ENCODE results near the gene TMED1.

The TMED1 gene

GRCh38 chr19:10784257-10784656, 51.8 kb downstream of the TMED1 start:
- H3K27ac ChIP-seq = no peak overlapping the region
- TF ChIP-seq ZFX (IDR thresholded peaks at IDR 0.05; ENCODE audit: borderline replicate concordance) = no peak
- TF ChIP-seq, protein P1, sequence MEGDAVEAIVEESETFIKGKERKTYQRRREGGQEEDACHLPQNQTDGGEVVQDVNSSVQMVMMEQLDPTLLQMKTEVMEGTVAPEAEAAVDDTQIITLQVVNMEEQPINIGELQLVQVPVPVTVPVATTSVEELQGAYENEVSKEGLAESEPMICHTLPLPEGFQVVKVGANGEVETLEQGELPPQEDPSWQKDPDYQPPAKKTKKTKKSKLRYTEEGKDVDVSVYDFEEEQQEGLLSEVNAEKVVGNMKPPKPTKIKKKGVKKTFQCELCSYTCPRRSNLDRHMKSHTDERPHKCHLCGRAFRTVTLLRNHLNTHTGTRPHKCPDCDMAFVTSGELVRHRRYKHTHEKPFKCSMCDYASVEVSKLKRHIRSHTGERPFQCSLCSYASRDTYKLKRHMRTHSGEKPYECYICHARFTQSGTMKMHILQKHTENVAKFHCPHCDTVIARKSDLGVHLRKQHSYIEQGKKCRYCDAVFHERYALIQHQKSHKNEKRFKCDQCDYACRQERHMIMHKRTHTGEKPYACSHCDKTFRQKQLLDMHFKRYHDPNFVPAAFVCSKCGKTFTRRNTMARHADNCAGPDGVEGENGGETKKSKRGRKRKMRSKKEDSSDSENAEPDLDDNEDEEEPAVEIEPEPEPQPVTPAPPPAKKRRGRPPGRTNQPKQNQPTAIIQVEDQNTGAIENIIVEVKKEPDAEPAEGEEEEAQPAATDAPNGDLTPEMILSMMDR (IDR thresholded peaks at IDR 0.05) = no peak

- TF ChIP-seq ZFX (IDR thresholded peaks at IDR 0.05; ENCODE audit: borderline replicate concordance) = no peak
- TF ChIP-seq, protein P1 (IDR thresholded peaks at IDR 0.05) = no peak
- no peak overlapping the region for H3K27ac ChIP-seq
These were observed 53.2 kb downstream of the TMED1 start for GRCh38 chr19:10782795-10783194.
